Endothelial cell of umbilical vein (primary cell): ENCODE data around the gene UBR3.

Experiments
- CTCF ChIP-seq, 2 donors: IDR thresholded peaks; 1 replicate in 1 of 2; 2 replicates in 1 of 2; pipeline ENCODE4 v1.5.1; 2011; ENCODE audit warnings: low read length in 2 of 2, mild to moderate bottlenecking in 2 of 2, moderate library complexity in 2 of 2, control low read depth in 1 of 2, inconsistent platforms in 1 of 2, low read depth in 1 of 2; ENCODE audit not compliant: insufficient read depth in 1 of 2; ENCODE audit errors: extremely low read depth in 1 of 2
- POLR2A ChIP-seq: IDR thresholded peaks from 2 replicates; pipeline ENCODE4 v1.6.1; 2012; ENCODE audit warnings: low read depth, mild to moderate bottlenecking, control low read depth, low read length

- TF ChIP-seq CTCF (IDR thresholded peaks at IDR 0.05; ENCODE audit: extremely low read depth in 1 of 2, insufficient read depth in 1 of 2, low read depth in 1 of 2, low read length in 2 of 2) (no peak), POLR2A (peak; percentile 96)
Measured at GRCh38 chr2:169798718-169799592, 28.3 kb upstream of the UBR3 start, which contains the start of gene SSB.
